ENCODE data around the gene SMC3.

Gene SMC3

GRCh38 chr10:110616493-110617033, 49.1 kb downstream of the SMC3 start:
- Histone ChIP-seq H3K27me3 (ENCODE audit: control insufficient read depth, insufficient read depth, low read length) (no peaks in the 10 kb centered on the region), H3K36me3 (ENCODE audit: control insufficient read depth, insufficient read depth, low read length) (no peaks in the 10 kb centered on the region), H3K4me2 (ENCODE audit: low read length) (no peak overlapping the region), H3K9ac (no peak overlapping the region), H3K4me3 (ENCODE audit: low read depth, low read length) (no peak overlapping the region), H3K27ac (no peak overlapping the region), H3K9me3 (ENCODE audit: control insufficient read depth, low read length) (no peaks in the 10 kb centered on the region), H3K79me2 (no peaks in the 10 kb centered on the region), H3K4me1 (no peaks in the 10 kb centered on the region), H2AFZ (no peak overlapping the region)
- TF ChIP-seq, protein P1, sequence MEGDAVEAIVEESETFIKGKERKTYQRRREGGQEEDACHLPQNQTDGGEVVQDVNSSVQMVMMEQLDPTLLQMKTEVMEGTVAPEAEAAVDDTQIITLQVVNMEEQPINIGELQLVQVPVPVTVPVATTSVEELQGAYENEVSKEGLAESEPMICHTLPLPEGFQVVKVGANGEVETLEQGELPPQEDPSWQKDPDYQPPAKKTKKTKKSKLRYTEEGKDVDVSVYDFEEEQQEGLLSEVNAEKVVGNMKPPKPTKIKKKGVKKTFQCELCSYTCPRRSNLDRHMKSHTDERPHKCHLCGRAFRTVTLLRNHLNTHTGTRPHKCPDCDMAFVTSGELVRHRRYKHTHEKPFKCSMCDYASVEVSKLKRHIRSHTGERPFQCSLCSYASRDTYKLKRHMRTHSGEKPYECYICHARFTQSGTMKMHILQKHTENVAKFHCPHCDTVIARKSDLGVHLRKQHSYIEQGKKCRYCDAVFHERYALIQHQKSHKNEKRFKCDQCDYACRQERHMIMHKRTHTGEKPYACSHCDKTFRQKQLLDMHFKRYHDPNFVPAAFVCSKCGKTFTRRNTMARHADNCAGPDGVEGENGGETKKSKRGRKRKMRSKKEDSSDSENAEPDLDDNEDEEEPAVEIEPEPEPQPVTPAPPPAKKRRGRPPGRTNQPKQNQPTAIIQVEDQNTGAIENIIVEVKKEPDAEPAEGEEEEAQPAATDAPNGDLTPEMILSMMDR (IDR thresholded peaks at IDR 0.05), result no peak

DNA sequence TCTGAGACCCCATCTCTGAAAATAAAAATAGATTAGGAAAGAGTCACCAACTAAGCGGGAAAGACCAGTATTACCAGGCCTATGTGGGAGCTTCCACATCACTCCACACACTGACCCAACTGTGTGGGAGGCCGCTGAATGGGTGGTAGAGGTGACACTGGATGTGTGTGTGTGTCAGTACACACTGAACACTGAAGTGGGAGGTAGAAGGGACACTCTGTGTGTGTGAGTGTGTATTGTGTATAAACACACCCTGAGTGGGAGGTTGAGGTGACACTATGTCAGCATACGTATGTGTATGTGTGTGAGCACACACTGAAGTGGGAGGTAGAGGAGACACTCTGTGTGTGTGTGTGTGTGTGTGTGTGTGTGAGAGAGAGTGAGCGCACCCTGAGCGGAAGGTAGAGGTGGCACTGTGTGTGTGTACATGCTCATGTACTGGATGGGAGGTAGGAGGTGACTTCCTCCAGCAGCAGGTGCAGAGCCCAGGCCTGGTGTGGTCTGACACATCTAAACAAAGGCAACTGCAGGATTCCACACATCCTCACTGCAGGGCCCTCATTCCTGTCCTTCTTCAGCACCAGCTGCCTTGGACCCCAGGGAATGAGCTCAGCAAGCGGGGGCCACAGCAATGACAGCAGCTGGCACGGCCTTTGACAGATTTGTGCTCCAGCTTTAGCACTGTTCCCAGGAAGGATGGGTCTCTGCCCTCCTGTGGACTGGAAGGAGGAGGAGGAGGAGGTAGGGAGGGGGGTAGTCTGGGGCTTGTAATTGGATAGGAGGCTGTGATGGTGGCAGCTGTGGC, 50.1 kb downstream of the SMC3 start:
- Histone ChIP-seq H3K4me3 (ENCODE audit: low read depth, low read length) (no peak overlapping the region), H3K4me1 (no peaks in the 10 kb centered on the region), H3K79me2 (no peaks in the 10 kb centered on the region), H3K27ac (no peak overlapping the region), H3K36me3 (ENCODE audit: control insufficient read depth, insufficient read depth, low read length) (no peaks in the 10 kb centered on the region), H3K4me2 (ENCODE audit: low read length) (no peak overlapping the region), H3K27me3 (ENCODE audit: control insufficient read depth, insufficient read depth, low read length) (no peaks in the 10 kb centered on the region), H2AFZ (no peak overlapping the region), H3K9me3 (ENCODE audit: control insufficient read depth, low read length) (no peaks in the 10 kb centered on the region), H3K9ac (no peak overlapping the region)
- TF ChIP-seq, protein P1 (IDR thresholded peaks at IDR 0.05), result no peak

GRCh38 chr10:110618230-110618610, 50.7 kb downstream of the SMC3 start:
- Histone ChIP-seq H2AFZ (no peak overlapping the region), H3K79me2 (no peaks in the 10 kb centered on the region), H3K4me1 (no peaks in the 10 kb centered on the region), H3K4me3 (ENCODE audit: low read depth, low read length) (no peak overlapping the region), H3K27ac (no peak overlapping the region), H3K27me3 (ENCODE audit: control insufficient read depth, insufficient read depth, low read length) (no peaks in the 10 kb centered on the region), H3K9ac (no peak overlapping the region), H3K9me3 (ENCODE audit: control insufficient read depth, low read length) (no peaks in the 10 kb centered on the region), H3K4me2 (ENCODE audit: low read length) (no peak overlapping the region), H3K36me3 (ENCODE audit: control insufficient read depth, insufficient read depth, low read length) (no peaks in the 10 kb centered on the region)
- TF ChIP-seq, protein P1 (IDR thresholded peaks at IDR 0.05), result no peak

- H3K4me2 ChIP-seq (ENCODE audit: low read length), result no peak overlapping the region
- H3K9me3 ChIP-seq (ENCODE audit: control insufficient read depth, low read length), result no peaks in the 10 kb centered on the region
- H2AFZ ChIP-seq, result no peak overlapping the region
- H3K27me3 ChIP-seq (ENCODE audit: control insufficient read depth, insufficient read depth, low read length), result no peaks in the 10 kb centered on the region
- no peaks in the 10 kb centered on the region for H3K36me3 ChIP-seq (ENCODE audit: control insufficient read depth, insufficient read depth, low read length)
- H3K4me3 ChIP-seq (ENCODE audit: low read depth, low read length), result no peak overlapping the region
- TF ChIP-seq, protein P1 (IDR thresholded peaks at IDR 0.05), result no peak
- no peaks in the 10 kb centered on the region for H3K79me2 ChIP-seq
- H3K4me1 ChIP-seq, result no peaks in the 10 kb centered on the region
- no peak overlapping the region for H3K27ac ChIP-seq
- H3K9ac ChIP-seq, result no peak overlapping the region
Observed at GRCh38 chr10:110619514-110620397, 52.3 kb downstream of the SMC3 start.

Data from parathyroid adenoma (tissue), 2 donors.